Caco-2 (cell line): ENCODE measurements around the gene GATA3. TPM values are rescaled to one million over a fixed set of nuclear protein-coding genes. Genes with fewer than 3 reads are reported as not detected.

Source experiments
- BruUV-seq: library from RNA; stranded (reverse); fragments of 400-500 nt; replicated peaks from 2 replicates; lab custom pipeline; 2021; lab: Mats Ljungman, UMichigan
- CTCF ChIA-PET: fragments of 300-600 bp; sonication (Branson Sonifier 250); formaldehyde crosslinking; loops from one replicate; lab custom pipeline; 2022; ENCODE audit warnings: antibody characterized with exemption; lab: Charles Lee
- POLR2A ChIA-PET: fragments of 300-600 bp; sonication (Branson Sonifier 250); formaldehyde crosslinking; loops from one replicate; lab custom pipeline; 2022; ENCODE audit warnings: antibody characterized with exemption; lab: Charles Lee
- DNase-seq, 2 experiments: peaks; one replicate each; pipeline versions ENCODE4 v3.0.0 to v3.0.0-alpha.2; 2020 to 2022
- H3K27me3 ChIP-seq: replicated peaks from 2 replicates; pipeline ENCODE4 v1.6.0; 2011; ENCODE audit warnings: low read length; ENCODE audit not compliant: control insufficient read depth, insufficient read depth
- H3K36me3 ChIP-seq: 2 replicates; pipeline ENCODE4 v1.5.1; 2011; ENCODE audit warnings: low read length; ENCODE audit not compliant: control insufficient read depth, insufficient read depth
- H3K4me1 ChIP-seq: fragments of 250-450 bp; sonication (Bioruptor Pico); 2 replicates; pipeline ENCODE4 v1.5.1; 2020; ENCODE audit warnings: mild to moderate bottlenecking
- H3K4me3 ChIP-seq: 2 replicates; pipeline ENCODE4 v1.5.1; 2011; ENCODE audit warnings: low read depth, mild to moderate bottlenecking, control low read depth, low read length
- H3K9me3 ChIP-seq: fragments of 250-450 bp; sonication (Bioruptor Pico); 2 replicates; pipeline ENCODE4 v1.5.1; 2020; ENCODE audit warnings: mild to moderate bottlenecking, moderate library complexity
- H3K27ac Mint-ChIP-seq: one replicate; pipeline ENCODE4 v1.8.0; 2022; ENCODE audit warnings: mixed read lengths; ENCODE audit not compliant: unreplicated experiment
- H3K27me3 Mint-ChIP-seq: one replicate; pipeline ENCODE4 v1.8.0; 2022; ENCODE audit warnings: mixed read lengths; ENCODE audit not compliant: insufficient read depth, unreplicated experiment
- H3K36me3 Mint-ChIP-seq: one replicate; pipeline ENCODE4 v1.8.0; 2022; ENCODE audit warnings: mild to moderate bottlenecking, mixed read lengths; ENCODE audit not compliant: insufficient read depth, unreplicated experiment
- H3K4me1 Mint-ChIP-seq: one replicate; pipeline ENCODE4 v1.8.0; 2022; ENCODE audit warnings: low read depth, mixed read lengths; ENCODE audit not compliant: unreplicated experiment
- H3K4me3 Mint-ChIP-seq: one replicate; pipeline ENCODE4 v1.8.0; 2022; ENCODE audit warnings: mild to moderate bottlenecking, moderate library complexity, mixed read lengths; ENCODE audit not compliant: unreplicated experiment
- H3K9me3 Mint-ChIP-seq: one replicate; pipeline ENCODE4 v1.8.0; 2022; ENCODE audit warnings: mixed read lengths; ENCODE audit not compliant: unreplicated experiment
- intact Hi-C: fragments of 100-400 bp; cut with micrococcal nuclease; formaldehyde crosslinking; loops from one replicate; pipeline ENCODE4 v1.10.0; 2022; ENCODE audit not compliant: unreplicated experiment
- total RNA-seq: library from RNA; stranded (reverse); gene quantifications from 2 replicates; pipeline ENCODE4 v1.2.3, GENCODE V29; 2022
- TF ChIP-seq, protein P1 (sequence below), 2 experiments: fragments of 200-600 bp in 1 of 2; IDR thresholded peaks; 1 replicate in 1 of 2; 2 replicates in 1 of 2; pipeline versions ENCODE4 v1.5.1 to v1.8.0; 2011 to 2022; ENCODE audit warnings: antibody characterized with exemption in 1 of 2, control low read depth in 1 of 2, inconsistent platforms in 1 of 2, low read depth in 1 of 2, low read length in 1 of 2, mild to moderate bottlenecking in 1 of 2, moderate library complexity in 1 of 2; ENCODE audit not compliant: insufficient read depth in 1 of 2, severe bottlenecking in 1 of 2, unreplicated experiment in 1 of 2

Gene GATA3
- total RNA-seq, 1 experiment from 2014 or later: 27.7 TPM

GRCh38 chr10:8065651-8066050 is 11.2 kb downstream of the GATA3 start:
- no peaks in the 10 kb centered on the region for H3K27me3 ChIP-seq

DNA sequence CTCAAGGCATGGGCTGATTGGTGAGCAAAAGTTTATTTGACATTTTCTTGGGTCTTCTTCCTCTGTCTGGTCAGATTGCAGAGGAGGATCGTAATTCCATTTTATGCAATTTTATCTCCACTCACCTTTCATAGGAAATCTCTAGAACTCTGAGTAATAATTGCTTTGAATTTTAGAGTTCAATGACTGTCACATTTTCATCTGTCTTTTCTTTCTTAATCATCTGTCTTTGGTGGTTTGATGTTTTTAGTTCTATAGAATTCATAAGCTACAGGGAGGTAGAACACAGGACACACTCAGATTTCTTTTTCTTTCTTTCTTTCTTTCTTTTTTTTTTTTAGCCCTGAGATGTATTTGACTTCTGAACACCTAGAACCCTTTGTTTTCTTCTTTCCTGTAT is 11.6 kb downstream of the GATA3 start:
- H3K4me1 Mint-ChIP-seq: peaks cover 45% of the 10 kb centered on the region
- no TSS peak for BruUV-seq

More at GRCh38 chr10:8065651-8066050, 11.2 kb downstream of the GATA3 start:
- H3K4me3 Mint-ChIP-seq: no peak overlapping the region
- TF ChIP-seq, protein P1, sequence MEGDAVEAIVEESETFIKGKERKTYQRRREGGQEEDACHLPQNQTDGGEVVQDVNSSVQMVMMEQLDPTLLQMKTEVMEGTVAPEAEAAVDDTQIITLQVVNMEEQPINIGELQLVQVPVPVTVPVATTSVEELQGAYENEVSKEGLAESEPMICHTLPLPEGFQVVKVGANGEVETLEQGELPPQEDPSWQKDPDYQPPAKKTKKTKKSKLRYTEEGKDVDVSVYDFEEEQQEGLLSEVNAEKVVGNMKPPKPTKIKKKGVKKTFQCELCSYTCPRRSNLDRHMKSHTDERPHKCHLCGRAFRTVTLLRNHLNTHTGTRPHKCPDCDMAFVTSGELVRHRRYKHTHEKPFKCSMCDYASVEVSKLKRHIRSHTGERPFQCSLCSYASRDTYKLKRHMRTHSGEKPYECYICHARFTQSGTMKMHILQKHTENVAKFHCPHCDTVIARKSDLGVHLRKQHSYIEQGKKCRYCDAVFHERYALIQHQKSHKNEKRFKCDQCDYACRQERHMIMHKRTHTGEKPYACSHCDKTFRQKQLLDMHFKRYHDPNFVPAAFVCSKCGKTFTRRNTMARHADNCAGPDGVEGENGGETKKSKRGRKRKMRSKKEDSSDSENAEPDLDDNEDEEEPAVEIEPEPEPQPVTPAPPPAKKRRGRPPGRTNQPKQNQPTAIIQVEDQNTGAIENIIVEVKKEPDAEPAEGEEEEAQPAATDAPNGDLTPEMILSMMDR (IDR thresholded peaks at IDR 0.05; ENCODE audit: insufficient read depth in 1 of 2, low read depth in 1 of 2, low read length in 1 of 2, severe bottlenecking in 1 of 2, unreplicated experiment in 1 of 2): no peak
- no peak for DNase-seq
- no peaks in the 10 kb centered on the region for H3K27me3 Mint-ChIP-seq
- no peaks in the 10 kb centered on the region for H3K9me3 Mint-ChIP-seq
- peak overlapping the region; percentile 74 for H3K27ac Mint-ChIP-seq
- intact Hi-C loops: no loop called here
- BruUV-seq: no TSS peak
- H3K4me1 Mint-ChIP-seq: peaks cover 41% of the 10 kb centered on the region
- POLR2A ChIA-PET: interaction anchor here (0.7 kb wide), 1 partner anchor 277 kb away, joined by 5 read pairs; no protein-coding TSS in a partner anchor
- H3K36me3 Mint-ChIP-seq: peaks cover 99% of the 10 kb centered on the region
- Histone ChIP-seq H3K4me3 (no peak overlapping the region), H3K36me3 (peaks cover 9% of the 10 kb centered on the region), H3K4me1 (peaks cover 33% of the 10 kb centered on the region), H3K9me3 (no peaks in the 10 kb centered on the region)
- CTCF ChIA-PET: interaction anchor here (0.6 kb wide), 1 partner anchor 11 kb away, joined by 8 read pairs; no protein-coding TSS in a partner anchor

GRCh38 chr10:8066797-8067196 is 12.3 kb downstream of the GATA3 start:
- no peaks in the 10 kb centered on the region for H3K27me3 ChIP-seq
- H3K4me3 Mint-ChIP-seq: no peak overlapping the region
- peaks cover 11% of the 10 kb centered on the region for H3K36me3 ChIP-seq
- H3K9me3 Mint-ChIP-seq: no peaks in the 10 kb centered on the region
- peaks cover 39% of the 10 kb centered on the region for H3K4me1 ChIP-seq
- intact Hi-C loops: no loop called here
- H3K27ac Mint-ChIP-seq: peak overlapping the region; percentile 74
- no peak for DNase-seq
- CTCF ChIA-PET: no interaction called here
- no TSS peak for BruUV-seq
- no peaks in the 10 kb centered on the region for H3K9me3 ChIP-seq
- TF ChIP-seq, protein P1 (IDR thresholded peaks at IDR 0.05; ENCODE audit: insufficient read depth in 1 of 2, low read depth in 1 of 2, low read length in 1 of 2, severe bottlenecking in 1 of 2, unreplicated experiment in 1 of 2): no peak
- H3K36me3 Mint-ChIP-seq: peaks cover 94% of the 10 kb centered on the region
- peaks cover 52% of the 10 kb centered on the region for H3K4me1 Mint-ChIP-seq
- no peaks in the 10 kb centered on the region for H3K27me3 Mint-ChIP-seq
- H3K4me3 ChIP-seq: no peak overlapping the region
- POLR2A ChIA-PET: no interaction called here

More for the DNA sequence above, 11.6 kb downstream of the GATA3 start:
- ChIA-PET POLR2A (interaction anchor here (0.7 kb wide), 1 partner anchor 276 kb away, joined by 5 read pairs; no protein-coding TSS in a partner anchor), CTCF (interaction anchor here (0.5 to 0.6 kb wide), 2 partner anchors 11 to 402 kb away, joined by 3 to 8 read pairs; no protein-coding TSS in a partner anchor)
- Mint-ChIP-seq H3K4me3 (no peak overlapping the region), H3K9me3 (no peaks in the 10 kb centered on the region), H3K36me3 (peaks cover 97% of the 10 kb centered on the region), H3K27me3 (no peaks in the 10 kb centered on the region), H3K27ac (peak overlapping the region; percentile 74)
- intact Hi-C loops: no loop called here
- H3K27me3 ChIP-seq: no peaks in the 10 kb centered on the region
- no peak overlapping the region for H3K4me3 ChIP-seq
- no peaks in the 10 kb centered on the region for H3K9me3 ChIP-seq
- peaks cover 9% of the 10 kb centered on the region for H3K36me3 ChIP-seq
- peaks cover 33% of the 10 kb centered on the region for H3K4me1 ChIP-seq
- TF ChIP-seq, protein P1 (IDR thresholded peaks at IDR 0.05; ENCODE audit: insufficient read depth in 1 of 2, low read depth in 1 of 2, low read length in 1 of 2, severe bottlenecking in 1 of 2, unreplicated experiment in 1 of 2): no peak
- DNase-seq: no peak
